CD4-positive, alpha-beta T cell treated with Interleukin-4 for 1 hour (primary cell): Measurements from ENCODE around the gene GPR171.
"Not testable (repeated sequence)": the region's sequence is repeated elsewhere in the genome, so short reads cannot be mapped to it uniquely, and the experiment has no call there.

ENCODE experiments used
- DNase-seq, 2 donors: peaks; one replicate each; pipeline ENCODE4 v3.0.0-alpha.2; 2020 to 2022

The GPR171 gene, protein sequence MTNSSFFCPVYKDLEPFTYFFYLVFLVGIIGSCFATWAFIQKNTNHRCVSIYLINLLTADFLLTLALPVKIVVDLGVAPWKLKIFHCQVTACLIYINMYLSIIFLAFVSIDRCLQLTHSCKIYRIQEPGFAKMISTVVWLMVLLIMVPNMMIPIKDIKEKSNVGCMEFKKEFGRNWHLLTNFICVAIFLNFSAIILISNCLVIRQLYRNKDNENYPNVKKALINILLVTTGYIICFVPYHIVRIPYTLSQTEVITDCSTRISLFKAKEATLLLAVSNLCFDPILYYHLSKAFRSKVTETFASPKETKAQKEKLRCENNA

DNA sequence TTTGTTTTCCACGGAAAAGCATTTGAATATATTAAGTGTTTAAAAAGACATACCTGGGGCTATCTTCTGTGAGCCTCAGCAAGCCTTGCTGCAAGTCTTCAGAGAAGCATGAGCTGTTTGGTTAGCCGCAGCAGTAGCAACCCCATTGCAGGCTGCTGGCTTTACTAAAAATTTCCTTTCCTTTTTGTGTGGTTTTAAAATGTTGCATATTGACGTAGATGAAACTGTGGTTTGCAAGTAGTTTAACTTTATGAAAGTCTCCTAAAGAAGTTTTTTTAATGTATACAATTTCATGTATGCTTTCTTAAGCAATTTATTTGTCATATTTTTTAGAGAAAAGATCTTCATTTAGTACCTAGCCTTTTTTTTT is at the start of gene GPR171:
GPR171 (minus strand) TSS at position 166 of the 370 bp plus-strand sequence. CDS start 3,830 bp downstream, outside the sequence.
- peak; percentile 76 to 84 for DNase-seq

DNA sequence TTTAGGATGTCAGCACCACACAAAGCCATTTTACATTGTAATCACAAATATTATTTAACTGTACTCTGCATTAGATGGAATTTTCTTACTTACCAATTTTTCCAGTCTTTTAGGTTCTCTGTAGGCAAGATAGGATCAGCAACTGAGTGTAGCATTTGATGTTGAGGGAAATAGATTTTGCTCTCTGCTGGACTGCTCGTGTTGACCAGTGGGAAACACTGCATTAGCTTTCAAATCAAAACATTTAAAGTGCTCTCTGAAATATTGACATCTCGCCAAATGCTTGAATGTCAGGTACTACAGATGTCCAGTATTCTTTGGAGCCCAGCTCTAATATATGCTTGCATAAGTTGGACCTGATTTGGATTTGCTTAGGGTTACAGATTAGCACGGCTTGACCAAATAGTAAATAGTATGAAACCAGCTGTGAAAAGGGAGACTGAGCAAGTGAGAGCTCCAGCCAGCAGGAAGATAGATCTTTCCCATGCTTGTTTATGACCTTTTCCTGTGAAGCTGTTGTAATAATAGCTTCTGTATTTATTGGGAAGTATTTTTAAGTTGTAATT is 45.8 kb upstream of the GPR171 start:
- DNase-seq, result no peak

DNA sequence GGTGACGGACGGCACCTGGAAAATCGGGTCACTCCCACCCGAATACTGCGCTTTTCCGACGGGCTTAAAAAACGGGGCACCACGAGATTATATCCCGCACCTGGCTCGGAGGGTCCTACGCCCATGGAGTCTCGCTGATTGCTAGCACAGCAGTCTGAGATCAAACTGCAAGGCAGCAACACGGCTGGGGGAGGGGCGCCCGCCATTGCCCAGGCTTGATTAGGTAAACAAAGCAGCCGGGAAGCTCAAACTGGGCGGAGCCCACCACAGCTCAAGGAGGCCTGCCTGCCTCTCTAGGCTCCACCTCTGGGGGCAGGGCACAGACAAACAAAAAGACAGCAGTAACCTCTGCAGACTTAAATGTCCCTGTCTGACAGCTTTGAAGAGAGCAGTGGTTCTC is 39.0 kb upstream of the GPR171 start:
- not testable (repeated sequence) for DNase-seq

DNA sequence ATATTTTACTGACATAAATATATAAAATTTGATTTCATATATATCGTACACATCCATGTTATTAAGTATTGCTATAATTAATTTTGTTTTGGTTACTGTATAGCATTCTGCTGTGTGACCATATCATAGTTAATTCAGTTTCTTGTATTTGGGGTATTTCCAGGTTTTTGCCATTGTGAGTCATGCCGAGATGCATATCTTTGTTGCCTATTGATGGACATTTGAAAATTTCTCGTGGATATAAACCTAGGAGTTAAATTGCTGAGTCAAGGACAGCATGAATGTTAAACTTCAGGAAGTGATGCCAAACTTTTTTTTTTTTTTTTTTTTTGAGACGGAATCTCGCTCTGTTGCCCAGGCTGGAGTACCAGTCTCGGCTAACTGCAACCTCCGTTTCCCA is 33.7 kb upstream of the GPR171 start:
- no peak for DNase-seq

DNA sequence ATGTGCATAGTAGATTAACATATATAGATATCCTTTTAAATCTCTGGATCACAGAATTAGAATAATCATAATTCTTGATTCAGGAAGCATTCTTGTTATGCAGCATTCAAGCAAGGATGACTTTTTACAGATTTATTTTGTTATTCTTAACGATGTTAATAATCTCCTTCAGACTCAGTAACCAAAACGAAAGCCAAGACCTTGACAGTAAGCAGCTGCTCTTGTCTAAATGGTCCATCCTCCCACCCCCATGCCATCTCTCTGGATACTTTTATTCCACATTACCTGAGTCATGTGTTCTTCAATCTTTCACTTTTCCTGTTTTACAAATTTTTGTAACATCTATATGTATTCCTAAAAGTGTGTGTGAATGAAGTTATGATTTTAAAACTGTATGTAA is 33.3 kb upstream of the GPR171 start:
- no peak for DNase-seq

DNA sequence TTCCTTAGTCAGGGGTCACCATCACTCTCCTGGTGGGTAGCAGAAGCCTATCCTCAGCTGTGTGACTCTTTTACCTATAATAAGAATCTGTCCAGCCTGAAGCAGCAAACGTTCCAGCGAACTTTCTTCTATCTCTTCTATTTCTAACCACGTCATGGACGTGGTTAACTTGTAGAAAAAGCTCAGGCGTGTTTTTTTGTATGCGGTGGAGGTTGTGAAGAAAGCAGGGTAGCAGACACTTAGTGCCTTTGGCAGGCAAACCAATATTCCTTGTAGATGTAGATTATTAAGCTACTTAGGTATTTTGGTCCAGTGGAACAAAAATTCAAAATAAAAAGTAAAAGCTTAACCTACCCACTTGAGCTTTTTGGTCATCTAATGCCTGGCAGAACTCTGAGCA is 31.8 kb upstream of the GPR171 start:
- no peak for DNase-seq

DNA sequence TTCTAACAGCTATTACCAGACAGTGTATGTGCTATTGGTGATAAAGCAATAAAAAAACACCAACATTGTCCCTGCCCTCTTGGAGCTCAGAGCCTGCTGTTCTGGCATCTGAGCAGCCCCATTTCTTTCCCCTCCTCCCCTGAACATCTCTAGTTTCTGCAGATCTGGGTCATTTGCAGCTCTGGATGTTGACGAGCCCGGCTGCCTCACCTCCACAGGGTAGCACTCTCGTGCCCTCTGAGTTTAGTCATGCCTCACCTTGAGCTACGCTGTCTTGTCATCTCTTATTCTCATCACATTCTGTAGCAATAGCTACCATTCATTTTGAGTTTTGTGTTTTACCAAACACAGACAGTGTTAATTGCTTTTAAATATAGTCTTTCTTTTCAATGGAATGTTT is 30.0 kb upstream of the GPR171 start:
- DNase-seq, result no peak

DNA sequence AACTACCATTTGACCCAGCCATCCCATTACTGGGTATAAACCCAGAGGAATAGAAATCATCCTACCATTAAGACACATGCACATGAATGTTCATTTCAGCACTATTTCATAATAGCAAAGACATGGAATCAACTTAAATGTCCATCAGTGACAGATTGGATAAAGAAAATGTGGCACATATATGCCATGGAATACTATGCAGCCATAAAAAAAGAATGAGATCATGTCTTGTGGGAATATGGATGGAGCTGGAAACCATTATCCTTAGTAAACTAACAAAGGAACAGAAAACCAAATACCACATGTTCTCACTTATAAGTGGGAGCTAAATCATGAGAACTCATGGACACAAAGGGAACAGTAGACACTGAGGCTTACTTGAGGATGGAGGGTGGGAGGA is 29.4 kb upstream of the GPR171 start:
- not testable (repeated sequence) for DNase-seq

DNA sequence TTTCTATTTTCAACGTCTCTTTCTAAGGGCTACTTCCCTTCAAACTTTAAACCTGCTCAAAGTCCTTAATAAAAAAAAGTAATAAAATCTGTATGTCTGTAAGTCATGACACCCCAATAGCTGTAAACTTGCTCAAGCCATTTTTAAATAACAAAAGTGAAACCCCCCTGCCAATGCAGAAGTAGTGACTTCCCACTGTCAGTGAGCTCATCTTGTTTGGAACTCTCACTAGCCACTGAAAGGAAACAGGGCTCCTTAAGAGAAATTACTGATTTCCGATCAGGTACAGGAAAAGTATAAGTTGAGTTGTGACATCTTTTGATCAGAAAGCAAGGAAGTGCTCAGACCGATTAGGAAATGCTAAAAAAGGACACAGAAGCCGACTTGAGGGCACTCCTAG is 27.6 kb upstream of the GPR171 start:
- DNase-seq, result peak; percentile 21 to 31

DNA sequence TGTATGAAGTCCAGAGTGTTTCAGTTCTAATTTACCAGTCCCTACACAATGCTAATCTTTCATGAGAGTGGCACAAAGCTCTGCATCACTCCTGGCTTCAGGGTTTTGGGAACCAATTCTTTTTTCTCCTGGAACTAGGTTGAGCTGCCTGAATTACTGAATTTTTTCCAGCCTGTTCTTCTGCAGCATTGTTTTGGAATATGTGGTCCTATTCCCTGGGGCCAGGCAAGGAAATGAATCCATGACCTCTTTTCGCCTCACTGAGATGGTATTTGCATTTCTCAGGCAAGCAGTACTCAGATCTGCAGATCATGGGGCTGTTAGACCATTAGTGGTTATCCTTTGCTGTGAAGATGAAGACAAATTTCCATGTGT is 25.6 kb upstream of the GPR171 start:
- no peak for DNase-seq

DNA sequence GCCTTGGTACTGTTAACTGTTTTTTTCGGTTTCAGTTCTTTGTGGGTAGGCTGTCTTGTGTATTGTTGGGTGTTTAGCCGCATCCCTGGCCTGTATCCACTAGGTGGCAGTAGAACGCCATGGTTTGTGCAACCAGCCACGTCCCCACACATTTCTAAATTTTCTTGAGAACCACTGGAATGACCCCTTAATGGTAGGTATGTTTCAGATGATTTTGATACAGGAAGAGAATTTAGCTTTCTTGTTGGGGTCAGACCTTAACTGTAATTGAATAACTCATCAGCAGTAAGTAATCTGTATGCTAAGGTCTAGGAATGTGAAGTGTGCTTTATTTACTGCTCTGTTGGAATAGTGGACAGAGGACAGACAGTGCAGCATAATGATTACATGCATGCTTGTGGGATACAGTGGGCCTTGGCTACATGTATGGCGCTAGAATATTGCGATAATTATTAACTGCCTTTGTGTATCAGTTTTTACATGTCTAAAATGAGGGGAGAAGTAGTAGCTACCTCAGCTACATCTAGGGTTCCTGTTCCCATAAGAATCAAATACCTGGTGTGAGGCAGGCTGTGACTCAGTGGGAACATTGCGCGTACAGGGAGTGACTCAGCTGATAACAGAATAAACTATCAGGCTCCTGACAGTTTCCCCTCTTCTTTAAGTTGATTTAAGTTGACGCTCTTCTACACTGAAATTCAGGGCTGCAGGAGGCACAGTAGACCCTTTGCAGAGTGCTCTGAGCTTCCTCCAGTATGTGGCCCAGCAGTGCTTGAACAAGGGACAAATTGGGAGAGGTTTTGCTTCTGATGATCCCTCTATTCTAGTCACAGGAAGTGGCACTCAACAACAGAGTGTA is 25.0 kb upstream of the GPR171 start:
- peak; percentile 85 to 86 for DNase-seq

DNA sequence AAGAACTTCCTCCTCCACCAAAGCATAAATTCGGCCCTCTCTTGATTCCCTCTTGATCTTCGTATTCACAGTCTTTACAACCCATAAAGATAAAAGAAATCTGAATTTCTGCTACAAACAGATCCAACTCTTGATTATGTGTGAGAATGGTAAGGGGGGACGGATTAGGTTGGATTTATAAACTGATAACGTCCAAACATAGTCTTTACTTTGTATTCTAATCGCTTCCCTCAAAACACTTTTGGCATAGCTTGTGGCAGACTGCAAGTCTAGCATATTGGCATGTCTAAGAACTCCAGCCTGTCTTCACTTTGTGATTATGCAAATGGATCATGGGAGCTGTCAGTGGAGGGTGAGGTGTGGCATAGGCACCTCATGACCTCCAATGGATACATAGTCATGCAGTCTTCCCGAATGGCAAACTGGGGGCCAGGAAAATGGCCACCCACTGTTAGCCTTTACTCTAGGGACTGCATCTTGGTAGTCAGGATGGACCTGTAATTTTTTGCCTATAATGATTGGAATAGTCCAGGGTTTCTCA is 24.3 kb upstream of the GPR171 start:
- DNase-seq, result no peak

DNA sequence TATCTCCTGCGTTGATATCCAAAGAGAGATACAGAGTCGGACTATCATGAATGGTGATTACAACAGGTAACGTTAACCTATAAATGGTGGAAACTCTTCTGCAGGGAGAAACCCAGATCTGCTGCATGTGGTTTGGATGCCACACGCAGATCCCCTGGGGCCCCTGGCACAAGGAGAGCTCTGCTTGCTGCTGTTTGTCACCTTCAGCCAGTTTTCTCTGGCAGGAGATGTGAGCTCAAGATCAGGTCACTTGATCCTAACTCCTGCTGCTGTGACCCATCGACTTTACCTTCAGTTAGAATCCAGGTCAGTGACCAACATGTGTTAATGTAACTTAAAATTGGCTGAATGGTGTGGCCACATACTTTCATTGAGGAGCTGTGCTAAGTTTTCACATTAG is 23.8 kb upstream of the GPR171 start:
- no peak for DNase-seq

DNA sequence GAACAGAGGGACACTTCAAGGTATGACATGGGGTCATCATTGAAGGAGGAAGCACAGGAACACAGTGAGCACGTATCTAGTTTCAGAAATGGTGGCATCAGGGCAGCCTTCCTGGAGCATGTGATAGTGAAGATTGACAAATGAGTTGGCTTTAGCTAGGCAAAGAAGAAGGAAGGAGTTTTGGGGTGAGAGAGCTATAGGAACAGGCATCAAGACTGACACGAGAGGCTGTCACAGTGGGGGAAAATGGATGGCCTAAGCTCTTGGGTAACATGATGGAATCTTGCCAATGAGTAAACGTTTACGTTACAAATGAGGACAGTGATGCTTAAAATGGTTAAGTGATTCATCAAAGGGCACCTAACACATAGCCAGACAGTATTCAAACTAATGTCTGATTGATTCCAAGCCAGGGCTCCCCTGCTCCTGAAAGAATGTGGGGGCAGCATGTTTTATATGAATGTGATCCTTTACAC is 23.1 kb upstream of the GPR171 start:
- DNase-seq, result peak in 1 of 2 donors; percentile 16

DNA sequence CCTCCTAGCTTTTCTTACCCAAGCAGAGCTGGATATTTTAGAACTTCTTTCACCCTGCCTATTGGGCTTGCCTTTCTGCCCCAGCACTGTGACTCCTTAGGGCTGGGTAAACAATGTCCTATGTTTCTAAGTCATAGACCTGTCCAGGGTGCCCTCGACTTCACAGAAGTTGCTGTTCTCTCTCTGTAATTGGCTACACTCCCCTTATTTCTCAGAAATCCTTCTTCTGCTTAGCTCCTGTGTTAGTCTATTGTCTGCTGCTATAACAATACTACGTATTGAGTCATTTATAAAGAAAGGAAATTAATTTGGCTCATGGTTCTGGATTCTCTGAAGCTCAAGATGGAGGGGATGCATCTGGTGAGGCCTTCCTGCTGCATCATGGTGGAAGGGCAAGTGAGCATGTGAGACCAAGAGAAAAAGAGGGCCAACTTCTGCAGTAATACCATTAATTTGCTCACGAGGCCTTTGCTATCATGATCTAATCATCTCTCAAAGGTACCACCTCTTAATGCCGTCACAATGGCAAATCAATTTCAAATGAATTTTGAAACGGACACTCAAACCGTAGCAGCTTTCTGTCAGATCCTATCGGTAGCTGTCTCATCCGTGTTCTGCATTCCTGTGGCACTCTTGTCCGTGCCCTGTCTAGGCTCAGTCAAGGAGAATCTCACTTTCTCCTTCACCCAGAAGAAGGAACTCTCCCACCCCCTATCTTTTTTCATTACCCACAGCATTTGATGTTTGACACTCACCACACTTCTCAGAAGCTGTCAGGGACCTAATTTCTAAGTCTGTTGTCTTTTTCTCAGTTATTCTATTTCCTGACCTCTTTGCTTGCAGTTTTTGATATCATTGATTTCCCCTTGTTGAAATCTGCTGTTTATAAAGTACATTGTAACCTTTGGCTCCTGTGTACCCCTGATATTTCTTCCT is 22.3 kb upstream of the GPR171 start:
- peak in 1 of 2 donors; percentile 22 for DNase-seq

DNA sequence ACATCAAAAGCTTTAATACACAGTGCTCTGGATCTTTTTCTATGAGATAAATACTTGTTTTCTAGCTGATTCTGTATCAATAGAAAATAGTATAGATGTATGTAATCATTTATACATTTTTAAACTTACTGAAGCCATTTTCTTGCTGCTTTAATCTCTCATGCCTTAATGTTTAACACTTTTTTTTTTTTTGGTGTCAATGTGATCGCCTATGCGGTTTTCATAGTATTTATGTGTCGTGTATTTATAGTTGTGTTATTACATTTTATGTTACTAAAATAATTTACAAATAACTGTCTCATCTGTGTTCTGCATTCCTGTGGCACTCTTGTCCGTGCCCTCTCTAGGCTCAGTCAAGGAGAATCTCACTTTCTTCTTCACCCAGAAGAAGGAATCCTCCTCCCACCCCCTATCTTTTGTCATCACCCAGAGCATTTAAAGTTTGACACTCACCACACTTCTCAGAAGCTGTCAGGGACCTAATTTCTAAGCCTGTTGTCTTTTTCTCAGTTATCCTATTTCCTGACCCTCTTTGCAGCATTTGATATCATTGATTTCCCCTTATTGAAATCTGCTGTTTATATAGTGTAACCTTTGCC is 21.4 kb upstream of the GPR171 start:
- no peak for DNase-seq

DNA sequence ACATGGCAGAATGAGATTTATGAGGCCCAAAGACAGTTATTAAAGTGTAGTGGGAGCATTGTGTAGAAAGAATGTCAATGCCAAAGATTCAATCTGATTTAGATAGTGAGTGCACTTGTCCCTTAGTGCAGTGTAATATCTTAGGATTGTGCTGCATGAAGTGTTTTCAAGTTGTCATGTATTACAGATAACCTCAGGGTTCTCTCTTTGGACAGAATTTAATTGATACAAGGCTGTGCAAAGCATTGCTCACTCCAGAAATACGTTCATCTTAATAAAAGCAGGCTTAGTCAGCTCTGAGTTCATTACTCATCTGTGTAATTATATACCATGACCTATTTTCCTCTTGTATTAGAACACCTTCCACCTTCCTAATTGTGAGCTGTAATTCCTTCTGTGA is 16.0 kb upstream of the GPR171 start:
- no peak for DNase-seq

DNA sequence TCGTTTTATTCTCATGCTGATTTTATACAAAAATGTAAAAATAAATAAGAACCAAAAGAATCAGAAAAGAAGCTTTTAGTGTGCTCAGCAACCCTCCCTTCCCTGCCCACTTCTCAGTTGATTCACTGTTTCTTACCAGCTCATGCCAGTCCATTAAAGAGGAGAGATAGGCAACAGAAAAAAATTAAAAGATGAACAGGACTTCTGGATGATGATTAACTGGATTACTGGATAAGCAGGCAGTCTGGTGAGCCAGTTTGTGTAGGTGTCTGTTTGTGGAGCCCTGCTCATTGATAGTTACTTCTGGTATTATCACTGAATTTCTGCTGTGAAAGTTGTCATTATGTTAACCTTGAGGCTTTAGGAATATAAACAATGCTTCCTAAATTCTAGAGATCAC is 15.1 kb upstream of the GPR171 start:
- no peak for DNase-seq

DNA sequence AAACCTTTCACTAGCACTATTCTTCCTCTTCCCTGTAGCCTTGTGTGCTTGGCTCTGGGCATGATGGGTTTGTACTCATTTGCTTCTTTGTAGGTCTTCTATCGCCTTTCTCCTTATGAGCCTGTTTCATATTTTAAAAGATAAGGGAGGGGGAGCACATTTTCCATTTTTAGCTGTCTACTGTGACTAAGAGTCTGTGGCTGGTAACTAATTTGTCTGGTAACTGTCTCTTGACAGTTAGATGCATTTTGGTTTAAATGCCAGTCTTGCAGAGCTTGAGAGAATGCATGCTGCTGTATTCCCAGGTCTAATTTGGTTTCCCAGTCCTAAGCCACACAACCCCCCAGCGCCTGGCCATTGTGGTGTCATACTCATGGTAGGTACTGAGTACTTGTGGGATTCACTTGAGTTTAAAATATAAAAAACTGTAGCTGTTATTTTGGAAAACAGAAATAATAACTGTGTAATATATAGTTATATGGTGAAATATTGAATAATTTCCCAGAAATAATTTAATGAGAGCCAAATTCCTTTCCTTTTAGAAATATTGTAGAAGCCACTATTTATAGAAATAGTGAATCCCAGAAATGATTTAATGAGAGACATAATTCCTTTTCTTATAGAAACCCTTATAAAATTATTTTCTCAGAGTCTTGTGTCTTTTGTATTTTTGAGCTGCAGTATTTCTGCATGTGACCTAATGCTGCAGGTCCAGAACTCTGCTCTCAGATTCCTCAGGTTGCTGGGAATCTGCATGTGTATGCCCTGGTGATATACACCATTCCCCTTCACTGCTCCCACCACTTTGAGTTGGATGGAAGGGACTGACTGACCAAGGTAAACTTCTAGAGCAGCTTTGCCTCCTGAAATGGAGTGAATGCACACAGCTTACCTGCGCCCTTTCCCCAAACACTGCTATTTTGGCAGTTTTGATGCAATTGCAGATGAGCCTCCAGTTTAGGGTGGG is 13.9 kb upstream of the GPR171 start:
- no peak for DNase-seq

DNA sequence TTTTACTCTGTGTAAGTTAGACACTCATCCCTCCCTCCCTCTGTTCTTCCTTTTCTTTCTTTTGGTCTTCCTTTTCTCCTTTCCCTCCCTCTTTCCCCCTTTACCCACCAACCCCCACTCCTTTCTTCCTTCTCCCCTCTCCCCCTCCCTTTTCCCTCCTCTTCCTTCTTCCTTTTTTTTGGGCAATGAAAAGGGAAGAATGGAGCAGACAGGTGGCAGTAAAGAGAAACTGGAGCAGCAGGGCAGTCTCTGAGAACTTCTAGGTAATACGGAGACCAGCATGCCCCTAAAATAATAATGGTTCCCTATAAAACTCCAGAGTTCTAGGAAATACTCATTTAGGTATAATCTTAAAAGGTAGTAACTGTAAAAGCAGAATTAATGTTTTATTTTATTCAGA is 11.4 kb upstream of the GPR171 start:
- DNase-seq, result no peak

DNA sequence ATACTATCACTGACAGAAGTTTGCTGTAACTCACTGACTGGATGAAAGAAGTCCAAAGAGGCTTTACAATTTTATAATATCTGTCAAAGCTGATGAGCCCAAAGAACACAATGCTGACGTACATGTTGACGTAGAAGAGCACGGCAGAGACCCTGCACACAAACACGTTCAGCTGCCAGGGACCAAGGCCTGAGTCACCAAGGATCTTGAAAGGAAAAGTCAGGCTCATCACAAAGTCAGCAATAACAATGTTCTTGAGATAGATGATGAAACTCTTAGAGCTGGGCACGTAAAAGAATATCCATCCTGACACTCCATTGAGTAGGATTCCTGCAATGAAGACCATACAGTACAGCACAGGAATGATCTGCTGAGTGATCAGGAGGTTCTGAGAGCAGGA is 10.9 kb upstream of the GPR171 start:
- DNase-seq, result no peak
